Right atrium auricular region (tissue), 2 donors: ENCODE data around the gene VGLL4. TPM values are rescaled to one million over a fixed set of nuclear protein-coding genes. Genes with fewer than 3 reads are reported as not detected.
"Not testable (repeated sequence)": the region's sequence is repeated elsewhere in the genome, so short reads cannot be mapped to it uniquely, and the experiment has no call there.

ENCODE experiments used
- DNase-seq: peaks from one replicate; pipeline ENCODE4 v3.0.0-alpha.2; 2019; ENCODE audit warnings: low spot score
- H3K27ac ChIP-seq, 2 donors: fragments of 200-600 bp; sonication (generic); 1 replicate in 1 of 2; 2 replicates in 1 of 2; pipeline ENCODE4 v1.5.1; 2016 to 2019
- H3K27me3 ChIP-seq, 2 donors: fragments of 200-600 bp; sonication (generic); one replicate each; pipeline versions ENCODE4 v1.5.1 to v1.6.0; 2017 to 2019
- H3K36me3 ChIP-seq: fragments of 200-600 bp; sonication (generic); one replicate; pipeline ENCODE4 v1.5.1; 2016
- H3K4me1 ChIP-seq, 2 donors: fragments of 200-600 bp; sonication (generic); one replicate each; pipeline versions ENCODE4 v1.5.1 to v1.6.0; 2017 to 2019
- H3K4me3 ChIP-seq, 2 donors: fragments of 200-600 bp; sonication (generic); 1 replicate in 1 of 2; 2 replicates in 1 of 2; pipeline ENCODE4 v1.5.1; 2017 to 2019; ENCODE audit warnings: mild to moderate bottlenecking in 1 of 2, moderate library complexity in 1 of 2
- H3K9me3 ChIP-seq, 2 donors: fragments of 200-600 bp; sonication (generic); one replicate each; pipeline ENCODE4 v1.5.1; 2019
- CTCF ChIP-seq, 2 donors: fragments of 200-600 bp; sonication (generic); IDR thresholded peaks; one replicate each; pipeline ENCODE4 v1.5.1; 2019; ENCODE audit warnings: antibody characterized with exemption in 2 of 2
- total RNA-seq, 2 donors: library from RNA; depleted of rRNA; stranded (reverse); fragments of >200 nt; gene quantifications; one replicate each; pipeline ENCODE4 v1.1.0, GENCODE V29; 2016

VGLL4 gene
- total RNA-seq, 2 donors from 2014 or later = 30.2 to 64.6 TPM

- Histone ChIP-seq H3K4me3 (no peak overlapping the region), H3K36me3 (no peaks in the 10 kb centered on the region), H3K27ac (no peak overlapping the region), H3K9me3 (no peaks in the 10 kb centered on the region), H3K27me3 (no peaks in the 10 kb centered on the region), H3K4me1 (peaks cover 0 to 10% of the 10 kb centered on the region in 2 donors)
- no peak for DNase-seq
- TF ChIP-seq CTCF (IDR thresholded peaks at IDR 0.05) = no peak
Measured at GRCh38 chr3:11522953-11523571, 120.7 kb downstream of the VGLL4 start.

DNA sequence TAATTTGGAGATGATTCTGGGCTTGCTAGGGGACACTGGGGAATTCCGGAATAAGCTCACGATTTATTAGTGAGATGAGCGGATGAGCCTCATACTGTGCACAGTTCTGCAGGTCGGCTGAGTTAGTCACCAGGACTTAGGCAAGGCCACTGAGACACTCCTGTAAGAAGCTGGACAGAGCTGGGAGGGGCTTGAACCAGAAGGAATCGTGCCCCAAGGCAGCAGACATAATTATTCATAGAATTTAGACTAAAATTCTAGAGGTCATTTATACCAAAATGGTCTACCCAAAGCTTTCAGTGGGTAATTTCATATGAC, 121.4 kb downstream of the VGLL4 start:
- TF ChIP-seq CTCF (IDR thresholded peaks at IDR 0.05) = no peak
- Histone ChIP-seq H3K4me3 (no peak overlapping the region), H3K27me3 (no peaks in the 10 kb centered on the region), H3K4me1 (peaks cover 0 to 10% of the 10 kb centered on the region in 2 donors), H3K36me3 (no peaks in the 10 kb centered on the region), H3K27ac (no peak overlapping the region), H3K9me3 (no peaks in the 10 kb centered on the region)
- DNase-seq = no peak

DNA sequence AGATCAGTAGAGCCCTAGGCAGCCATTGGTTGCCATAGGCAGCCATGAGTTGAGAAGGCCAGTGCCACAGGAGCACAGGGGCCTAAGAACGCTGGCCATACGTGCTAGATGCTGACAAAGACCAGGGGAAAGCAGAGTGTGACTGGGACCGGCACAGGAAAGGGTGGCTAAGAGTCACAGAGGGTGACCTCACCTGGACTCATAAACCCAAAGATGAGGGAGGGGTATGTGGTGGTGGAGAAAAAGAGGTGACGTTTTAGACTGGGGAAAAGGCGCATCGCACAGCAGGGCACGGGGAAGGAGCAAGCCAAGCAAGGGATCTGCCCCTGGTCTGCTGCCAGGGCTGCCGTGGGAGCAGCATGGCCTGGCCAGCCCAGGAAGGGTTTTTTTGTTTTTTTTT, 122.5 kb downstream of the VGLL4 start:
- DNase-seq = no peak

GRCh38 chr3:11517601-11518000, 126.1 kb downstream of the VGLL4 start:
- Histone ChIP-seq H3K27ac (no peak overlapping the region), H3K4me3 (no peak overlapping the region), H3K4me1 (peaks cover 0 to 23% of the 10 kb centered on the region in 2 donors), H3K27me3 (no peaks in the 10 kb centered on the region), H3K36me3 (no peaks in the 10 kb centered on the region), H3K9me3 (no peaks in the 10 kb centered on the region)
- no peak for DNase-seq
- TF ChIP-seq CTCF (IDR thresholded peaks at IDR 0.05) = no peak

More for the DNA sequence above, 122.5 kb downstream of the VGLL4 start:
- H3K36me3 ChIP-seq = no peaks in the 10 kb centered on the region
- TF ChIP-seq CTCF (IDR thresholded peaks at IDR 0.05) = no peak
- no peaks in the 10 kb centered on the region for H3K9me3 ChIP-seq
- H3K4me3 ChIP-seq = no peak overlapping the region
- peaks cover 0 to 10% of the 10 kb centered on the region in 2 donors for H3K4me1 ChIP-seq
- H3K27ac ChIP-seq = no peak overlapping the region
- H3K27me3 ChIP-seq = no peaks in the 10 kb centered on the region

GRCh38 chr3:11514191-11514821, 129.4 kb downstream of the VGLL4 start:
- H3K4me3 ChIP-seq = no peak overlapping the region
- TF ChIP-seq CTCF (IDR thresholded peaks at IDR 0.05) = no peak
- no peaks in the 10 kb centered on the region for H3K9me3 ChIP-seq
- peak; percentile 72 for DNase-seq
- peak overlapping the region; percentile 64 to 68 for H3K27ac ChIP-seq
- H3K36me3 ChIP-seq = no peaks in the 10 kb centered on the region
- H3K4me1 ChIP-seq = peaks cover 0 to 37% of the 10 kb centered on the region in 2 donors
- H3K27me3 ChIP-seq = no peaks in the 10 kb centered on the region

- no peak for TF ChIP-seq CTCF (IDR thresholded peaks at IDR 0.05)
- peak overlapping the region; percentile 64 to 68 for H3K27ac ChIP-seq
- no peaks in the 10 kb centered on the region for H3K9me3 ChIP-seq
- H3K4me1 ChIP-seq = peaks cover 0 to 42% of the 10 kb centered on the region in 2 donors
- no peak for DNase-seq
- no peaks in the 10 kb centered on the region for H3K36me3 ChIP-seq
- no peaks in the 10 kb centered on the region for H3K27me3 ChIP-seq
- H3K4me3 ChIP-seq = no peak overlapping the region
Measured at GRCh38 chr3:11513817-11514135, 129.9 kb downstream of the VGLL4 start.

DNA sequence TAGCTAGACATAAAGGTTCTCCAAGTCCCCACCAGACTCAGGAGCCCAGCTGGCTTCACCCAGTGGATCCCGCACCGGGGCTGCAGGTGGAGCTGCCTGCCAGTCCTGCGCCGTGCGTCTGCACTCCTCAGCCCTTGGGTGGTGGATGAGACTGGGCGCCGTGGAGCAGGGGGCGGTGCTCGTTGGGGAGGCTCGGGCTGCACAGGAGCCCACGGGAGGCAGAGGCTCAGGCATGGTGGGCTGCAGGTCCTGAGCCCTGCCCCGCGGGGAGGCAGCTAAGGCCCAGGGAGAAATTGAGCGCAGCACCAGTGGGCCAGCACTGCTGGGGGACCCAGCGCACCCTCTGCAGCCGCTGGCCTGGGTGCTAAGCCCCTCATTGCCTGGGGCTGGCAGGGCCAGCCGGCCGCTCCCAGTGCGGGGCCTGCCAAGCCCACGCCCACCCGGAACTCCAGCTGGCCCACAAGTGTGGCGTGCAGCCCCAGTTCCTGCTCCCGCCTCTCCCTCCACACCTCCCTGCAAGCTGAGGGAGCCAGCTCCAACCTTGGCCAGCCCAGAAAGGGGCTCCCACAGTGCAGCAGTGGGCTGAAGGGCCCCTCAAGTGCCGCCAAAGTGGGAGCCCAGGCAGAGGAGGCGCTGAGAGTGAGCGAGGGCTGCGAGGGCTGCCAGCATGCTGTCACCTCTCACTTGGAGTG, 130.4 kb downstream of the VGLL4 start:
- Histone ChIP-seq H3K27ac (peak overlapping the region; percentile 64 to 68), H3K4me1 (peaks cover 0 to 47% of the 10 kb centered on the region in 2 donors)
- not testable (repeated sequence) for H3K27me3 ChIP-seq, H3K9me3 ChIP-seq, H3K36me3 ChIP-seq, H3K4me3 ChIP-seq
- DNase-seq = peak; percentile 50

- peak; percentile 34 for DNase-seq
- H3K4me1 ChIP-seq = peaks cover 0 to 55% of the 10 kb centered on the region in 2 donors
- not testable (repeated sequence) for H3K27ac ChIP-seq, H3K36me3 ChIP-seq, H3K4me3 ChIP-seq, H3K27me3 ChIP-seq, H3K9me3 ChIP-seq
Measured at GRCh38 chr3:11511606-11512005, 132.1 kb downstream of the VGLL4 start.
